H1 (cell line): Measurements from ENCODE around the gene OR6C65. TPM values are rescaled to one million over a fixed set of nuclear protein-coding genes. Genes with fewer than 3 reads are reported as not detected.

Experiments
- CHD7 ChIP-seq: fragments of 300-600 bp; sonication (generic); IDR thresholded peaks from 2 replicates; pipeline ENCODE4 v1.7.1; 2012; ENCODE audit warnings: low read length, moderate library complexity, mild to moderate bottlenecking, inconsistent platforms; ENCODE audit not compliant: insufficient replicate concordance
- HDAC6 ChIP-seq: IDR thresholded peaks from one replicate; pipeline ENCODE4 v1.7.1; 2012; ENCODE audit warnings: low read depth, mild to moderate bottlenecking, inconsistent platforms, low read length, moderate library complexity
- JUND ChIP-seq: IDR thresholded peaks from 2 replicates; pipeline ENCODE4 v1.6.1; 2011; ENCODE audit warnings: mild to moderate bottlenecking, improper control_type of control experiment, low read length
- polyA plus RNA-seq, 7 experiments: library from polyadenylated mRNA; depleted of rRNA in 3 of 7; stranded (reverse) in 5 of 7; unstranded in 2 of 7; fragments of >200 nt in 5 of 7; fragments of 200-250 nt in 2 of 7; gene quantifications; 1 replicate in 5 of 7; 2 replicates in 1 of 7; 4 replicates in 1 of 7; pipeline versions ENCODE4 v1.2.1 to v1.2.3, GENCODE V29; 2011 to 2013; ENCODE audit warnings: missing spikeins in 2 of 7, mixed read lengths in 2 of 7
- total RNA-seq: library from RNA; stranded (reverse); fragmentation: NEBNext Ultra II Directional; extraction: Animal tissue kit (Norgen Biotek cat#: 25700); gene quantifications from 2 replicates; pipeline ENCODE4 v1.2.1, GENCODE V29; 2021

Gene OR6C65
- total and polyA plus RNA-seq, 2 of the 8 experiments (the other 6 are each of a cell fraction or from before 2014, with no cell fraction given): not detected

GRCh38 chr12:55428331-55429243 is 28.3 kb downstream of the OR6C65 start (continued):
- TF ChIP-seq CHD7 (no peak), JUND (no peak), HDAC6 (no peak)
- TF ChIP-seq, all 59 proteins: peak for 1
